Adrenal gland (tissue), 12 donors: ENCODE data around the gene CTPS1. TPM values are rescaled to one million over a fixed set of nuclear protein-coding genes. Genes with fewer than 3 reads are reported as not detected.

Experiments
- DNase-seq, 7 donors: peaks; one replicate each; pipeline ENCODE4 v3.0.0-alpha.2; 2019 to 2020
- H3K27ac ChIP-seq, 5 donors: fragments of 200-600 bp; sonication (generic) in 4 of 5; 1 replicate in 3 of 5; 2 replicates in 2 of 5; pipeline versions ENCODE4 v1.5.1 to v1.8.0; 2016 to 2020; ENCODE audit warnings: mild to moderate bottlenecking in 1 of 5
- H3K27me3 ChIP-seq: fragments of 200-600 bp; 2 replicates; pipeline ENCODE4 v1.8.0; 2021
- H3K36me3 ChIP-seq, 2 donors: fragments of 200-600 bp; replicated peaks in 1 of 2; 1 replicate in 1 of 2; 2 replicates in 1 of 2; pipeline versions ENCODE4 v1.5.1 to v1.8.0; 2018 to 2022
- H3K4me1 ChIP-seq, 2 donors: fragments of 200-600 bp; replicated peaks in 1 of 2; 1 replicate in 1 of 2; 2 replicates in 1 of 2; pipeline versions ENCODE4 v1.5.1 to v1.8.0; 2018 to 2021
- H3K4me3 ChIP-seq, 4 donors: fragments of 200-600 bp; sonication (generic) in 3 of 4; one replicate each; pipeline ENCODE4 v1.5.1; 2016 to 2018
- H3K9me3 ChIP-seq, 3 donors: fragments of 200-600 bp; sonication (generic) in 1 of 3; replicated peaks in 1 of 3; 1 replicate in 2 of 3; 2 replicates in 1 of 3; pipeline versions ENCODE4 v1.5.1 to v1.8.0; 2016 to 2021
- POLR2A ChIP-seq, 2 donors: fragments of 450-650 bp; IDR thresholded peaks; one replicate each; pipeline ENCODE4 v1.6.1; 2017; ENCODE audit warnings: antibody characterized with exemption in 2 of 2, mild to moderate bottlenecking in 2 of 2, moderate library complexity in 1 of 2
- WGBS, 4 donors: extraction: QIAGEN DNeasy Blood & Tissue Kit in 2 of 4; methylation state at CpG; one replicate each; pipeline versions ENCODE4 v1.1.5 to v1.1.7; 2013 to 2017; 5-methylcytosine and 5-hydroxymethylcytosine counted together
- intact Hi-C, 2 donors: fragments of 100-400 bp; cut with DNase I; formaldehyde crosslinking; loops; one replicate each; pipeline versions ENCODE4 v1.14.1 to v1.15.0; 2022 to 2023
- polyA plus RNA-seq, 3 donors: library from polyadenylated mRNA; stranded (reverse); fragments of 200-250 nt in 2 of 3; fragments of 350-450 nt in 1 of 3; fragmentation: Illumina TruSeq in 1 of 3; extraction: RNeasy Lipid Tissue Mini Kit (QIAGEN cat#74804) in 1 of 3; gene quantifications; one replicate each; pipeline ENCODE4 v1.2.3, GENCODE V29; 2013 to 2014
- total RNA-seq, 9 donors: library from RNA; depleted of rRNA in 4 of 9; stranded (reverse); fragments of >200 nt in 4 of 9; fragments of 120-200 nt in 1 of 9; fragmentation: NEBNext Ultra II Directional in 1 of 9; extraction: Animal tissue kit (Norgen Biotek cat#: 25700) in 1 of 9; gene quantifications; one replicate each; pipeline versions ENCODE4 v1.1.0 to v1.2.4, GENCODE V29; 2013 to 2023
- TF ChIP-seq, protein P1 (sequence below), 6 experiments: fragments of 450-650 bp in 4 of 6; fragments of 200-600 bp in 2 of 6; sonication (generic) in 1 of 6; IDR thresholded peaks; 1 replicate in 5 of 6; 2 replicates in 1 of 6; pipeline versions ENCODE4 v1.5.1 to v1.8.0; 2016 to 2021; ENCODE audit warnings: antibody characterized with exemption in 6 of 6, mild to moderate bottlenecking in 2 of 6, moderate library complexity in 1 of 6
- donor health status: healthy with polysubstance abuse.
- donor health status: Bipolar disorder and iron deficiency.
- donor health status: DM: yes; HTN: yes; CAD: no.
- donor health status: DM: no; HTN: no; CAD: no.
- donor health status: DM: no; HTN: no; CAD: no.
- donor health status: DM: yes; HTN: yes; CAD: no.

Gene CTPS1
- total and polyA plus RNA-seq, 12 donors, result 12.2 to 49.4 (median 26.1) TPM

DNA sequence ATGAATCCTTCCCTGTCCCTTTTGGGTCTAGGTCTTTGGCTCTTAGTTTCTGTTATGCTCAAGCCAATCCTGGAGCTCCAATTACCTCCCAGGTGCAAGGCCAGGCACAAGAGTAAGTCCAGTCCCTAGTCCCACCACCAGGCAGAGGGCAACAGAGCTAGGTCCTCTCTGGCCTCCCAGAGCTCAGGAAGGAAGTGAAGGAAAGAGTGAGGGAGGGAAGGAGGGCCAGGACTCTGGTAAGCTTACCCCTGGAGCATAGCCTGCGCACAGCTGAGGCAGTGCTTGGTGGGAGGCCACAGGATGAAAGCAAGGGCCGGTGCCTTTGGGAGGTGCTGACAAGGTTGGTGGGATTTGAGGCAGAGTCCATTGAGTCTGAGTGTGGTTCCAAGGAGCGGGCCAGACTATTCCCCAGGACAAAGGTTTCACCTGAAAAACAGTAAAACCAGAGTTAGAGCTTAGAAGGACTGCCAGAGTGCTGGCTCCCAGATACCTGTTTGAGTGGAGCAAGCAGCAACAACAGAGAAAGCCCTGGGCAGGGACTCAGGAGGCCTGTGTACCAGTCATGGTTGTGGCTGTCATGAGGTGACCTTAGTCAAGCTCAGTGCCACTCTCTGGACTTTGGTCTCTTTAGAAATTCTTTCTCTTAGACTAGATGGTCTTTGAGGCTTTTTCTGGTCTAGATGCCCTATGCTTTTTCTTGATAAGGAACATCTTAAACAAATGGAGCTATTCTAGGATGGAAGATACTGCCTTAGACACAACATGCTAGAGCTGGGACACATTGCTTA is 57.8 kb downstream of the CTPS1 start:
- Histone ChIP-seq H3K4me1 (no peaks in the 10 kb centered on the region), H3K36me3 (peaks cover 0 to 13% of the 10 kb centered on the region in 2 donors), H3K9me3 (no peaks in the 10 kb centered on the region), H3K27ac (no peak overlapping the region), H3K4me3 (no peak overlapping the region), H3K27me3 (no peaks in the 10 kb centered on the region)
- intact Hi-C loops, result no loop called here
- DNase-seq, result no peak
- TF ChIP-seq POLR2A (IDR thresholded peaks at IDR 0.05), result no peak
- 95 to 100% (median 98%) methylated on average over 3 of the region's 3 CpGs for WGBS, 4 donors

DNA sequence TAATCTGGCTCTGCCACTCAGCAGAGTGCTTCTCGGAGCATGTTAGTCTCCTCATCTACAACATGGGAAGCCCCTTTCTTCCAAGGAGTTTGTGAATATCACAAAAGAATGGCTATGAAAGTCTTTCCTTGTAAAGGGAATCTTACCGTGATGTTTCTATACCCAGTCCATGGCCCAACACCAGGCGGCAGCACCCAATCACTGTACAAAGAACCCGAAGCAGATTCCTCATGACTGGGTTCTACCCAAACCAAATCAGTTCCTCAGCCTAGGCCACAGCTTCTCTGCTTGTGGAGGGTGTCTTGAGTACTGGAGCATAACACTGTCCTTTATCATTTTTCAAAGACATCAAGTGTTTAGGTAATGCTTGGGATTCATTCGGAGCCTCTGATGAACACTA is 58.6 kb downstream of the CTPS1 start:
- TF ChIP-seq POLR2A (IDR thresholded peaks at IDR 0.05), result no peak
- TF ChIP-seq, protein P1, sequence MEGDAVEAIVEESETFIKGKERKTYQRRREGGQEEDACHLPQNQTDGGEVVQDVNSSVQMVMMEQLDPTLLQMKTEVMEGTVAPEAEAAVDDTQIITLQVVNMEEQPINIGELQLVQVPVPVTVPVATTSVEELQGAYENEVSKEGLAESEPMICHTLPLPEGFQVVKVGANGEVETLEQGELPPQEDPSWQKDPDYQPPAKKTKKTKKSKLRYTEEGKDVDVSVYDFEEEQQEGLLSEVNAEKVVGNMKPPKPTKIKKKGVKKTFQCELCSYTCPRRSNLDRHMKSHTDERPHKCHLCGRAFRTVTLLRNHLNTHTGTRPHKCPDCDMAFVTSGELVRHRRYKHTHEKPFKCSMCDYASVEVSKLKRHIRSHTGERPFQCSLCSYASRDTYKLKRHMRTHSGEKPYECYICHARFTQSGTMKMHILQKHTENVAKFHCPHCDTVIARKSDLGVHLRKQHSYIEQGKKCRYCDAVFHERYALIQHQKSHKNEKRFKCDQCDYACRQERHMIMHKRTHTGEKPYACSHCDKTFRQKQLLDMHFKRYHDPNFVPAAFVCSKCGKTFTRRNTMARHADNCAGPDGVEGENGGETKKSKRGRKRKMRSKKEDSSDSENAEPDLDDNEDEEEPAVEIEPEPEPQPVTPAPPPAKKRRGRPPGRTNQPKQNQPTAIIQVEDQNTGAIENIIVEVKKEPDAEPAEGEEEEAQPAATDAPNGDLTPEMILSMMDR (IDR thresholded peaks at IDR 0.05), result no peak
- Histone ChIP-seq H3K4me1 (no peaks in the 10 kb centered on the region), H3K27me3 (no peaks in the 10 kb centered on the region), H3K36me3 (peaks cover 0 to 13% of the 10 kb centered on the region in 2 donors), H3K27ac (no peak overlapping the region), H3K4me3 (no peak overlapping the region), H3K9me3 (no peaks in the 10 kb centered on the region)
- 97 to 98% (median 97%) methylated on average over 5 of the region's 5 CpGs for WGBS, 4 donors
- intact Hi-C loops, result no loop called here
- DNase-seq, result no peak

DNA sequence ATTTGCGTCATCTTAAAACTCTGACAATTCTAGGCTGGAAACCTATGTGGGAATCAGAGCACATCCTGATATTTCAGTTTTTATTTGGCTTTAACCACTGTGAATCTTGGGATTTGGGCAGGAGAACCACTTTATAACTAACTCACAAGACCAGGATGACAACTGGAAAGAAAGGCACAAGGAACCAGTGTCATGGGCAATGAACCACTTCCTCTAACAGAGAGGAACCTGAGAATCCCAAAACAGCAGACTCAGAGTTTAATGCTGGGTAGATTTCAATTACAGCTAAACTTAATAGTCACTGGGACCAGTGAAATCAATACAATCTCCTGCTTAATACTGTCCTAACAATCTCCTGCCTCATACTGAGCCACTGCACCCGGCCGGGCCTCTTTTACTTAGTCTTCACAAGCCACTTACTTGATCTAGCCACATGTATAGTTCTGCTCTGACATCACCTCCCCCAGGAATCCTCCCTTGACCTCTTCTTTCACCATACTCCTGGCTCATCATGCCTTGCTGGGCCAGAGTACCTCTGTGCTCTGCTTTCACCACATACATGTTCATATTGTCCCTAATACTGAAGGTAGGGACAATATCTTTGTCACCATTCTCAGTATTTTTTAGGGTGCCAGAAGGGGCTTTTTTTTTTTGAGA is 62.2 kb downstream of the CTPS1 start:
- no peak for DNase-seq
- no peaks in the 10 kb centered on the region for H3K27me3 ChIP-seq
- no peak overlapping the region for H3K27ac ChIP-seq
- intact Hi-C loops, result no loop called here
- 91 to 100% (median 97%) methylated on average over 3 of the region's 3 CpGs for WGBS, 4 donors
- H3K4me3 ChIP-seq, result no peak overlapping the region
- no peaks in the 10 kb centered on the region for H3K4me1 ChIP-seq
- peaks cover 0 to 22% of the 10 kb centered on the region in 2 donors for H3K36me3 ChIP-seq
- TF ChIP-seq, protein P1 (IDR thresholded peaks at IDR 0.05), result no peak
- TF ChIP-seq POLR2A (IDR thresholded peaks at IDR 0.05), result no peak
- no peaks in the 10 kb centered on the region for H3K9me3 ChIP-seq

DNA sequence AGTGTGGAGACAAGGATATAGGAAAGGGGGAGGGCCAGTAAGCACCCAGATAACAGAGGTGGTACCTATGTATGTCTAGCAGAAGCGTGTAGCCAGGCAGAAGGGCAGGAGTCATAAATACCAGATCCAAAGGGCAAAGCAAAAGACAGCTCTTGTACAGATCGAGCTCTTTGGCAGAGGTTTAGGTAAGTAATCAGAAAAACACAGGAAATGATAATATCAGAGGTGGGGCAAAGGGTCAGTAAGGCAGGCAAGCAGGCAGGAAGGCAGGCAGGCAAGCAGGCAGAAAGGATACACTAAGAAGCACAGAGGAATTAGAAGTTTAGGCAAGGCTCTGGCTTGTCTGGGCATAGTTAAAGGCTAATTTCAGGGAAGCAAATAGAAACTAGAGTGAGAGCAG is 64.7 kb downstream of the CTPS1 start:
- Histone ChIP-seq H3K4me1 (no peaks in the 10 kb centered on the region), H3K4me3 (no peak overlapping the region), H3K27ac (no peak overlapping the region), H3K36me3 (peaks cover 0 to 28% of the 10 kb centered on the region in 2 donors), H3K27me3 (no peaks in the 10 kb centered on the region), H3K9me3 (no peaks in the 10 kb centered on the region)
- 70 to 81% (median 74%) methylated on average over 2 of the region's 2 CpGs for WGBS, 4 donors
- intact Hi-C loops, result no loop called here
- DNase-seq, result no peak
- TF ChIP-seq, protein P1 (IDR thresholded peaks at IDR 0.05), result no peak
- no peak for TF ChIP-seq POLR2A (IDR thresholded peaks at IDR 0.05)
